ENCODE measurements around the gene PTPRB.
A peak's percentile ranks its signal among the peaks of the same experiment; 100 is the strongest.

The PTPRB gene

GRCh38 chr12:70637303-70638085 lies at the start of gene PTPRB:
Gene PTPRB (minus strand): TSS chr12:70637429. CDS start chr12:70637395, 34 bp downstream.
- peak; percentile 12; the same call in 1 of the 2 replicates for TF ChIP-seq GATA3 (IDR thresholded peaks at IDR 0.05; ENCODE audit: low read depth, low read length)
- TF ChIP-seq GATA2 (IDR thresholded peaks at IDR 0.05; ENCODE audit: low read depth, low read length) = peak; percentile 13; the same call in 1 of the 2 replicates

- no peak for TF ChIP-seq GATA2 (IDR thresholded peaks at IDR 0.05; ENCODE audit: low read depth, low read length)
- no peak for TF ChIP-seq GATA3 (IDR thresholded peaks at IDR 0.05; ENCODE audit: low read depth, low read length)
Measured at GRCh38 chr12:70686907-70687306, 49.7 kb upstream of the PTPRB start.

DNA sequence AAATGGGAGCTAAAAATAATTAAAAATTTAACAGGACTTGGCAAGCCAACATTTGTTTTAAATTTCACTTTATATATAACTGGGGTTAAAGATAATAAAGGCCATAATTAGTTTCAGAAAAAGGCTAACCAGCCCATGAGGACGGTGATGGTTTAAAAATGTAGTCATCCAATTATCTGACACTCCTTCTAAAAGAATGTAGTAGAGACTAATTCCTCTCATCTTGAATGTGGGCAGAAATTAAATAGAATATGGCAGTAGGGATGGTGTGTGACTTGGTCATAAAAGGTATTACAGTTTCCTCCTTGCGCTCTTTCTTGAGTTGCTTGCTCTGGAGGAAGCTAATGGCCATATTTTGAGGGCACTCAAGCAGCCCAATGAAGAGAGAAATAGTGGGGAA lies 49.1 kb upstream of the PTPRB start:
- no peak for TF ChIP-seq GATA3 (IDR thresholded peaks at IDR 0.05; ENCODE audit: low read depth, low read length)
- no peak for TF ChIP-seq GATA2 (IDR thresholded peaks at IDR 0.05; ENCODE audit: low read depth, low read length)

DNA sequence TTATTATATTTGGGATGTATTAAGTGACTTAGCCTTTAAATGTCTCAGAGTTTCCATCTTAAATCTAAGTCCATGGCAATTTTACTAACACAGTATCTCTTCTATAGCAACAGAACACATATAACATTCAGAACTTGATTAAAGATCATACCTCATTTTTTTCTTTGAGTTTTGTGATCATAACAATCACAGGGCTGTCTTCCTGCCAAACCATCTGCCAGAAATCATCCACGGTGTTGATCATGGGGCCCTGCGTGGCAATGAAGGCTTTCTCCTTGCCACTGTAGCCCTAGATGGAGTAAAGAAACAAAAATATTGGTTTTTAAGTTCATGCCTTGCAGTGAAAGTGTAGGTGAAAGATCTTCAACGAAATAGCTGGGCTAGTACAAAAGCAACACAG lies 46.7 kb upstream of the PTPRB start:
- TF ChIP-seq GATA3 (IDR thresholded peaks at IDR 0.05; ENCODE audit: low read depth, low read length) = no peak
- TF ChIP-seq GATA2 (IDR thresholded peaks at IDR 0.05; ENCODE audit: low read depth, low read length) = no peak

DNA sequence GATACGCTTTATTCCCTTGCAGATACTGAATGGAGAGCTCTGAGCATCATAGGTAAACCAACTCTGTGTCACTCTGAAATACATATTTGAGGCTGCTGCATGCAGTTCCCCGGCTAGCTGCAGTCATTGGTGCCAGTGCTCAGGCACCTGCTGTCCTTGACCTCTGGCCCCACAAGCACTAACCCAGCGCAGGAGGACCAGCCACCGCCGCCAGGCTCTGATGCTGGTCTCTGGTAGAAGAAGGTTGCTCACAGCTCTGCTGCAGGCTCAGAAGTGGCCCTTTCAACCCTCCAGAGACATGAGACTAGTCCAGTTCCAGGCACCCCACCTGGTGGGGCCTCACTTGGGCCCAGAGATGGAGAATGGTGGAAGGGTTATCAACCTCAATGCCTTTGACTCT lies 34.5 kb upstream of the PTPRB start:
- no peak for TF ChIP-seq GATA3 (IDR thresholded peaks at IDR 0.05; ENCODE audit: low read depth, low read length)
- TF ChIP-seq GATA2 (IDR thresholded peaks at IDR 0.05; ENCODE audit: low read depth, low read length) = no peak

- TF ChIP-seq GATA2 (IDR thresholded peaks at IDR 0.05; ENCODE audit: low read depth, low read length) (no peak), GATA3 (IDR thresholded peaks at IDR 0.05; ENCODE audit: low read depth, low read length) (no peak)
Measured at GRCh38 chr12:70670948-70671347, 33.7 kb upstream of the PTPRB start.

DNA sequence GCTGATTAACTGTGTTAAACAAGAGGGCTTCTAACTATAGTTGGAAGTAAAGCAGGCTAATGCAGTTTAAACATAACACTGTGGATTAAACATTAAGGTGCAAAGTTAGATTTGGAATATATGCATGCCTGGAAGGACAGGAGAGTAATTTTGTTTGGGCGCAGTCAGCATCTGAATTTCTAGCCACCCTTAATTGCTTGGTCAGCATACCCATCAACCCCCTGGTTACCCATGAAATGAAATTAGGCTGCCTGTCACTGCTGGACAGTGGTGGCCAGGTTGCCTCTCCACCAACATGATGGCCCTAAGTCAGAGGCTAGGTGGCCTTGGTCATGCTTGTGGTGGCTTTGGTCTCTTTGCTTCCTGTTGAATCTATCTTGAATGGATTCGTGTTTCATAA lies 30.0 kb upstream of the PTPRB start:
- TF ChIP-seq GATA3 (IDR thresholded peaks at IDR 0.05; ENCODE audit: low read depth, low read length) (no peak), GATA2 (IDR thresholded peaks at IDR 0.05; ENCODE audit: low read depth, low read length) (no peak)

GRCh38 chr12:70666364-70666763 lies 29.1 kb upstream of the PTPRB start:
- no peak for TF ChIP-seq GATA2 (IDR thresholded peaks at IDR 0.05; ENCODE audit: low read depth, low read length)
- no peak for TF ChIP-seq GATA3 (IDR thresholded peaks at IDR 0.05; ENCODE audit: low read depth, low read length)

GRCh38 chr12:70664465-70664881 lies 27.2 kb upstream of the PTPRB start:
- TF ChIP-seq GATA3 (IDR thresholded peaks at IDR 0.05; ENCODE audit: low read depth, low read length) (no peak), GATA2 (IDR thresholded peaks at IDR 0.05; ENCODE audit: low read depth, low read length) (no peak)

DNA sequence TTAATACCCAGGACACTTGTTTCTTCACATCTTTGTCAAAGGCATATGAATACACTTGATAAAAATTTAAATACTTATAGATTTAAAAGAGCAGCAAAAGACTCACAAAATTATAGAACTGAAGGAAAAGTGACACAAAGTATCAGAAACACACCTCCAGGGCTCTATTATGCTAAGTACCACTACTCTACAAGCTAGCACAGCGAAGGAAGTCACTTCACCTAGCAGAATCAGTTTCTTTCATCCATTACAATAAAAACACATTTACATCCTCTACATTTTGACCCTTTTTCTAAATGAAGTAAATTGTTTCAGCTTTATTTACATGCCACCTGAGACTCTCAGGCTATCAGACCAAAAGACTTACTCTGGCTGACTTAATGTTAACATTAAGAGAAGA lies 26.6 kb upstream of the PTPRB start:
- TF ChIP-seq GATA2 (IDR thresholded peaks at IDR 0.05; ENCODE audit: low read depth, low read length) = no peak

DNA sequence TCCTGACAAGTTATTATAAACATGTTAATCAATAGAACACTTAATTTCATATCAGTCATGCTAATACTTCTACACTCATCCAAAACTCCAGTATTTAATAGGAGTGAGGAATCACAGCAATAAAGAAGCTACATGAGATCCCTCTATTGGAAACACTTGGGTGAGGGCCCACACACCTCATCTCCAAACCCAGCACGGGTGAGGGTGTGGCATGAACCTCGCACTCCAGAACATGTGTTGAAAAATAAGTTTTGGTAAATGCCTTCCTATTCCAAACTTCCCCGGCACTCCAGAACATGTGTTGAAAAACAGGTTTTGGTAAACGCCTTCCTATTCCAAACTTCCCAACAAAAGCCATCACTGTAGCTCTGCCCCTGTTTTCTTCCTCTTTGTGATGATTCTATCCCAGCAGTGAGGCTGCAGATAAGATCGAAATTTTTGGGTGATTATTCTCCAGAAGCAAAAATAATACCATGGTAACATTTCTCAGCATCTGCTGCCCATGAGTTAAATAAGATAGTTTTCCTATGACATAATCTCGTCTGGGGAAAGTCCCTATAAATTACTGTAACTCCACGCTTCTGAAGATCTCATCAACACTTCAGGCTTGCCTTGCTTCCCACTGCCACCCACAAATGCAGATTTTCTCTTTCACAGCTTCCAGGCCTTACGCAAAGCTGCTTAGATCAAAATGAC lies 24.4 kb upstream of the PTPRB start:
- TF ChIP-seq GATA3 (IDR thresholded peaks at IDR 0.05; ENCODE audit: low read depth, low read length) = no peak

DNA sequence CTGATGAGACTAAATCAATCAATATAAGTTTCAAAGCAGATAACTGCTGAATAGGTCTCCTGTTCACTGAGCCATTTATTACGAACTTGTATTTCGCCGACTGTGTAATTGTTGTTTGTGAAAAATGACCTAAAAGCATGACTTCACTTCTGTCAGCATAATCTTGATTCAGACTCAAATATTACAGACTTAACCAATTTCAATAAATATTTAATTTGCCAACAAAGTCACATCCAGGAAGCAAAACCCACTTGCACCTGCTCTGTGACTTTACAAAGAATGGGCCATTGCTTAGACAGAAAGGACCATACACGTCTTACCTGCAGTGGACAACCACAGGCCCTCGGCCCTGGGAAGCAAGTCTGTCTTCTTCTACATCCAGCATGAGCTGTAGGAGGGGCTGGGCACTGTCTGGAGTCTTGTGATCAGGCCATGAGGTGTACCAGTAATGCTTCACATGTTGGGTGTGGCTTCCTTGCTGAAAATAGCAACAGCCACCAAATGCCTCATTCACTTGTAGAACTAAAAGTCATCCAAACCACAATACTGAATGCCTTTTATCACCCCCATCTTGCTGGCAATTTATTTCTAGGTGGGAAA lies 23.5 kb upstream of the PTPRB start:
- no peak for TF ChIP-seq GATA3 (IDR thresholded peaks at IDR 0.05; ENCODE audit: low read depth, low read length)
- TF ChIP-seq GATA2 (IDR thresholded peaks at IDR 0.05; ENCODE audit: low read depth, low read length) = no peak

DNA sequence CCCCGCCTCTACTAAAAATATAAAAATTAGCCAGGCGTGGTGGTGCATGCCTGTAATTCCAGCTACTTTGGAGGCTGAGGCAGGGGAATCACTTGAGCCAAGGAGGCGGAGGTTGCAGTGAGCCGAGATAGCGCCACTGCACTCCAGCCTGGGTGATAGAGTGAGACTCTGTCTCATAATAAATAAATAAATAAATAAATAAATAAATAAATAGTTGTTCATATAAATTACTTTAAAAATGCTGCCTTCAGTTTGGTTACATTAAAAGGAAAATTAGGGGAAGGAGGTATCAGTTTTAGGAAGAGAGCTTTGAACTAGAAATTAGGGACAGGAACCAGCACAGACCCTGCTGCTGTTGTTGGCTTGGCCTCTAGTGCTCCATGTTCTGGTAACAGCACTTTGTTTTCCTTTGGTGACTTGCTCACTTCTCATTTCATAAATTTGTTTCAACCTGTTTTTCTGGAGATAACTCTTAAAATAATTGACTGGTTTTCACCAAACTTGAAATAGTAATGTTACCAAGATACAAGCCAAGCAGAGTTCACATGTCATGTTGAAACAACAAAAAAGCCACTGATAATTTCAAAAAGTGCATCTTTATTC lies 22.9 kb upstream of the PTPRB start:
- TF ChIP-seq GATA2 (IDR thresholded peaks at IDR 0.05; ENCODE audit: low read depth, low read length) (no peak), GATA3 (IDR thresholded peaks at IDR 0.05; ENCODE audit: low read depth, low read length) (no peak)

DNA sequence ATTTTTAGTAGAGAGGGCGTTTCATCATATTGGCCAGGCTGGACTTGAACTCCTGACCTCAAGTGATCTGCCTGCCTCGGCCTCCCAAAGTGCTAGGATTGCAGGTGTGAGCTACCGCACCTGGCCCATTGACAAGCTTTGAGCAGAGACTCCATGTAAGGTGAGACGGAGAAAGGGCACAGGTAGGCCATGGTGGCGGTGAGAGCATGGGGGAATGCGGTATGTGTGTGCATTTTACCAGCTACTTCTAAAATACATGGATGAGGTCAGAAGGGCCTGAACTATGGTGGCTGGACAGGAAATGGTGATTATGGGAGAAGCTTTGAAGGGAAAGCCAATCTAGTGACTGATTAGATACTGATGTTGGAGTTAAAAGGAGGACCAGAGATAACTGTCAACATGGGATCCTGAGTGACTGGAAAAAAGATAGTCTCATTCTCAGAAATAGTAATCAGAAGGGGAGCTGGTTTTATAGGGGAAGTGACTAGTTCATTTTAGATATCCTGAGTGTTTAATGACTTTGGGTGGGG lies 21.9 kb upstream of the PTPRB start:
- no peak for TF ChIP-seq GATA3 (IDR thresholded peaks at IDR 0.05; ENCODE audit: low read depth, low read length)
- TF ChIP-seq GATA2 (IDR thresholded peaks at IDR 0.05; ENCODE audit: low read depth, low read length) = no peak

All from SH-SY5Y (cell line).